A673 (cell line): ENCODE results near the gene MASP1. TPM values are rescaled to one million over a fixed set of nuclear protein-coding genes. Genes with fewer than 3 reads are reported as not detected.

Source experiments
- BruUV-seq: library from RNA; stranded (reverse); fragments of 400-500 nt; replicated peaks from 2 replicates; lab custom pipeline; 2021; lab: Mats Ljungman, UMichigan
- CTCF ChIA-PET: fragments of 300-600 bp; sonication (Branson Sonifier 250); formaldehyde crosslinking; loops from one replicate; lab custom pipeline; 2022; ENCODE audit warnings: antibody characterized with exemption; lab: Charles Lee
- POLR2A ChIA-PET: fragments of 300-600 bp; sonication (Branson Sonifier 250); formaldehyde crosslinking; loops from one replicate; lab custom pipeline; 2022; ENCODE audit warnings: antibody characterized with exemption; ENCODE audit not compliant: low non-redundant PET; lab: Charles Lee
- DNase-seq: peaks from one replicate; pipeline ENCODE4 v3.0.0-alpha.2; 2015; ENCODE audit warnings: low spot score
- H3K27ac ChIP-seq: fragments of 200-600 bp; sonication (generic); 2 replicates; pipeline ENCODE4 v1.5.1; 2016; ENCODE audit warnings: mixed run types, low read depth, mild to moderate bottlenecking, mixed read lengths, antibody characterized with exemption, low read length; ENCODE audit not compliant: poor library complexity, severe bottlenecking
- H3K27me3 ChIP-seq: fragments of 200-600 bp; sonication (generic); replicated peaks from 2 replicates; pipeline ENCODE4 v1.6.1; 2017; ENCODE audit warnings: mixed run types, low read depth, mild to moderate bottlenecking, mixed read lengths, antibody characterized with exemption, low read length; ENCODE audit not compliant: insufficient read depth, poor library complexity
- H3K36me3 ChIP-seq: fragments of 200-600 bp; sonication (generic); 2 replicates; pipeline ENCODE4 v1.6.1; 2016; ENCODE audit warnings: mixed run types, mild to moderate bottlenecking, mixed read lengths, antibody characterized with exemption, low read length; ENCODE audit not compliant: insufficient read depth, poor library complexity, severe bottlenecking
- H3K4me1 ChIP-seq: fragments of 200-600 bp; sonication (generic); 2 replicates; pipeline ENCODE4 v1.6.1; 2017; ENCODE audit warnings: mixed run types, mild to moderate bottlenecking, mixed read lengths, antibody characterized with exemption, low read length; ENCODE audit not compliant: insufficient read depth, poor library complexity, severe bottlenecking
- H3K4me3 ChIP-seq: fragments of 200-600 bp; sonication (generic); 2 replicates; pipeline ENCODE4 v1.5.1; 2016; ENCODE audit warnings: low read depth, mixed run types, mild to moderate bottlenecking, mixed read lengths, low read length; ENCODE audit not compliant: poor library complexity, severe bottlenecking
- H3K9me3 ChIP-seq: fragments of 200-600 bp; sonication (generic); 2 replicates; pipeline ENCODE4 v1.6.1; 2016; ENCODE audit warnings: mixed run types, low read depth, mild to moderate bottlenecking, mixed read lengths, antibody characterized with exemption, low read length; ENCODE audit not compliant: poor library complexity, severe bottlenecking
- EZH2 ChIP-seq: fragments of 200-600 bp; sonication (generic); IDR thresholded peaks from 2 replicates; pipeline ENCODE4 v1.6.1; 2017; ENCODE audit warnings: borderline replicate concordance, low read depth, mild to moderate bottlenecking, mixed read lengths, antibody characterized with exemption, low read length; ENCODE audit not compliant: poor library complexity, severe bottlenecking
- intact Hi-C: fragments of 100-400 bp; cut with micrococcal nuclease; formaldehyde crosslinking; loops from one replicate; pipeline ENCODE4 v1.10.0; 2022; ENCODE audit not compliant: unreplicated experiment
- total RNA-seq: library from RNA; stranded (reverse); gene quantifications from 2 replicates; pipeline ENCODE4 v1.2.3, GENCODE V29; 2021
- TF ChIP-seq, protein P1 (sequence below): fragments of 300-800, 200-600 bp; sonication (generic); conservative IDR thresholded peaks from 2 replicates; pipeline ENCODE4 v1.5.1; 2017; ENCODE audit warnings: low read depth, mild to moderate bottlenecking, antibody characterized with exemption, low read length, moderate library complexity, mixed read lengths

Gene MASP1
- total RNA-seq, 1 experiment from 2014 or later, result not detected

DNA sequence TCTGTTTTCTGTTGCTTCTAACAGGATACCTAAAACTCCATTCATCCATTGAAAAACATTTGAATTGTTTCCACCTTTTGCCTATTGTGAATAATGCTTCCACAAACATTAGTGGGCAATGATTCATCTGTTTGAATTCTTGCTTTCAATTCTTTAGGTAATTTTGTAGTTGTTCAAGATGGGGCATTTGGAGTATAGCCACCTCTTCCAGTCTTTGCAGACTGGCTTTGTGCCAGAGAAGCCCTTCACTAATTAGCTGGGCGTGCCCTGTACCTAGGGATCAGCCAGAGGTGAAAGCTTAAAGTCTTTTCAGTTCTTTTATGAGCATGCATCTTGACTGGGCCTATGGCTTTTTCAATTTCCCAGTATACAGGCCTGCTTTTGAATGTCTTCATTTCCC, 83.4 kb downstream of the MASP1 start:
- ChIA-PET POLR2A (no interaction called here), CTCF (no interaction called here)
- BruUV-seq, result no TSS peak
- intact Hi-C loops, result no loop called here
- Histone ChIP-seq H3K4me3 (no peak overlapping the region), H3K4me1 (no peaks in the 10 kb centered on the region), H3K27ac (no peak overlapping the region), H3K36me3 (no peaks in the 10 kb centered on the region), H3K27me3 (no peaks in the 10 kb centered on the region), H3K9me3 (no peaks in the 10 kb centered on the region)
- TF ChIP-seq, protein P1, sequence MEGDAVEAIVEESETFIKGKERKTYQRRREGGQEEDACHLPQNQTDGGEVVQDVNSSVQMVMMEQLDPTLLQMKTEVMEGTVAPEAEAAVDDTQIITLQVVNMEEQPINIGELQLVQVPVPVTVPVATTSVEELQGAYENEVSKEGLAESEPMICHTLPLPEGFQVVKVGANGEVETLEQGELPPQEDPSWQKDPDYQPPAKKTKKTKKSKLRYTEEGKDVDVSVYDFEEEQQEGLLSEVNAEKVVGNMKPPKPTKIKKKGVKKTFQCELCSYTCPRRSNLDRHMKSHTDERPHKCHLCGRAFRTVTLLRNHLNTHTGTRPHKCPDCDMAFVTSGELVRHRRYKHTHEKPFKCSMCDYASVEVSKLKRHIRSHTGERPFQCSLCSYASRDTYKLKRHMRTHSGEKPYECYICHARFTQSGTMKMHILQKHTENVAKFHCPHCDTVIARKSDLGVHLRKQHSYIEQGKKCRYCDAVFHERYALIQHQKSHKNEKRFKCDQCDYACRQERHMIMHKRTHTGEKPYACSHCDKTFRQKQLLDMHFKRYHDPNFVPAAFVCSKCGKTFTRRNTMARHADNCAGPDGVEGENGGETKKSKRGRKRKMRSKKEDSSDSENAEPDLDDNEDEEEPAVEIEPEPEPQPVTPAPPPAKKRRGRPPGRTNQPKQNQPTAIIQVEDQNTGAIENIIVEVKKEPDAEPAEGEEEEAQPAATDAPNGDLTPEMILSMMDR, result no peak
- TF ChIP-seq EZH2, result no peak
- no peak for DNase-seq

DNA sequence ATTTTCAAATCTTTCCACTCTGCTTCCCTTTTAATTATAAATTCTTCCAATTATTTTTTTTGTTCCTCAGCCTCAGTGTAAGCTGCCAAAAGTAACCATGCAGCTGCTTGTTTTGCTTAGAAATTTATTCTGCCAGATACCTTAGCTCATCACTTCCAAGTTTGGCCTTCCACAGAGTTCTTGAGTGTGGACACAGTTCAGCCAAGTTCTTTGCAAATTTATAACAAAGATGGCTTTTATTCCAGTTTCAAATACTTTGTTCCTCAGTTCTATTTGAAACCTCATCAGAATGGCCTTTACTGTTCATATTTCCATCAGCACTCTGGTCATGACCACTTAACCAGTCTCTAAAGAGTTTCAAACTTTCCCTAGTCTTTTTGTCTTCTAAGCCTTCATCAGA, 83.9 kb downstream of the MASP1 start:
- Histone ChIP-seq H3K4me1 (no peaks in the 10 kb centered on the region), H3K36me3 (no peaks in the 10 kb centered on the region), H3K27me3 (no peaks in the 10 kb centered on the region), H3K4me3 (no peak overlapping the region), H3K27ac (no peak overlapping the region), H3K9me3 (no peaks in the 10 kb centered on the region)
- intact Hi-C loops, result no loop called here
- ChIA-PET CTCF (no interaction called here), POLR2A (no interaction called here)
- TF ChIP-seq, protein P1, result no peak
- TF ChIP-seq EZH2, result no peak
- DNase-seq, result no peak
- no TSS peak for BruUV-seq

DNA sequence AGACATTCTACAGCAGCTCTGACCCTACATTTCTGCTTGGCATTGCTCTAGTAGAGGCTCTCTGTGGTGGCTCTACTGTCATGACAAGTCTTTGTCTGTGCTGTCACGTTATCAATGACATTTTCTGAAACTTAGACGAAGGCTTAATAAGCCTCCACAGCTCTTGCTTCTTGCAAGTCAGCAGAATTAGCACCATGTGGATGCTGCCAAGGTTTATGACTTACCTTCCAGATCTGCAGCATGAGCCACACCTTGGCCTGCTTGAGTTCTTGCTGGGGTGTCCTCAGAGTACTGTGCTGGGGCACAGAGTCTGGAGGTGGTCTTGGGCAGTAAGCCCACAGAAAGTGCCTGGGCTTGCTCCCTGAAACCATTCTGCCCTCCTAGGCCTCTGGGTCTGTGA, 84.5 kb downstream of the MASP1 start:
- no TSS peak for BruUV-seq
- H3K4me1 ChIP-seq, result no peaks in the 10 kb centered on the region
- ChIA-PET POLR2A (no interaction called here), CTCF (no interaction called here)
- DNase-seq, result no peak
- intact Hi-C loops, result no loop called here
- H3K4me3 ChIP-seq, result no peak overlapping the region
- no peaks in the 10 kb centered on the region for H3K27me3 ChIP-seq
- H3K27ac ChIP-seq, result no peak overlapping the region
- no peak for TF ChIP-seq EZH2
- TF ChIP-seq, protein P1, result no peak
- no peaks in the 10 kb centered on the region for H3K9me3 ChIP-seq
- H3K36me3 ChIP-seq, result no peaks in the 10 kb centered on the region
